Spinal cord (tissue), 10 donors: Measurements from ENCODE around the gene CXCR5. TPM values are rescaled to one million over a fixed set of nuclear protein-coding genes. Genes with fewer than 3 reads are reported as not detected.

Experiments used
- DNase-seq, 6 donors: peaks; one replicate each; pipeline versions ENCODE4 v3.0.0 to v3.0.0-alpha.2; 2013 to 2015; ENCODE audit warnings: low spot score in 6 of 6, low read depth in 4 of 6
- H3K27ac ChIP-seq: one replicate; pipeline ENCODE4 v1.5.1; 2013; ENCODE audit warnings: low read depth, low read length, control low read depth
- H3K27me3 ChIP-seq: one replicate; pipeline ENCODE4 v1.6.1; 2013; ENCODE audit warnings: low read length; ENCODE audit not compliant: control insufficient read depth, insufficient read depth
- H3K36me3 ChIP-seq: one replicate; pipeline ENCODE4 v1.6.1; 2013; ENCODE audit warnings: low read length; ENCODE audit not compliant: control insufficient read depth, insufficient read depth
- H3K4me1 ChIP-seq: one replicate; pipeline ENCODE4 v1.6.1; 2013; ENCODE audit warnings: low read length; ENCODE audit not compliant: control insufficient read depth, insufficient read depth
- H3K4me3 ChIP-seq: one replicate; pipeline ENCODE4 v1.5.1; 2013; ENCODE audit warnings: low read depth, low read length, control low read depth
- H3K9me3 ChIP-seq: one replicate; pipeline ENCODE4 v1.6.1; 2013; ENCODE audit warnings: low read length; ENCODE audit not compliant: control insufficient read depth, insufficient read depth
- WGBS: methylation state at CpG from one replicate; pipeline ENCODE4 v1.1.5; 2013; ENCODE audit warnings: missing lambda C conversion rate; ENCODE audit not compliant: insufficient coverage; 5-methylcytosine and 5-hydroxymethylcytosine counted together
- polyA plus RNA-seq, 2 donors: library from polyadenylated mRNA; unstranded; fragments of 120-200 nt; gene quantifications; one replicate each; pipeline ENCODE4 v1.2.1, GENCODE V29; 2013; ENCODE audit not compliant: insufficient read length in 2 of 2
- total RNA-seq, 2 donors: library from RNA; depleted of rRNA in 1 of 2; stranded (reverse); fragments of 120-200 nt in 1 of 2; fragments of >200 nt in 1 of 2; gene quantifications; one replicate each; pipeline versions ENCODE4 v1.2.3 to v1.2.4, GENCODE V29; 2013 to 2014
- donor health status: healthy.

Gene CXCR5
- total and polyA plus RNA-seq, 4 donors: not detected

- no peaks in the 10 kb centered on the region for H3K9me3 ChIP-seq
- WGBS: 70% methylated on average over 17 of the region's 17 CpGs
- H3K36me3 ChIP-seq: no peaks in the 10 kb centered on the region
- peaks cover 14% of the 10 kb centered on the region for H3K4me1 ChIP-seq
- no peak overlapping the region for H3K27ac ChIP-seq
- no peaks in the 10 kb centered on the region for H3K27me3 ChIP-seq
- DNase-seq: no peak
- no peak overlapping the region for H3K4me3 ChIP-seq
Measured at GRCh38 chr11:118872403-118872821, 11.3 kb upstream of the CXCR5 start.

GRCh38 chr11:118873804-118874203 lies 9.9 kb upstream of the CXCR5 start:
- no peak for DNase-seq
- no peak overlapping the region for H3K4me3 ChIP-seq
- no peaks in the 10 kb centered on the region for H3K9me3 ChIP-seq
- no peak overlapping the region for H3K27ac ChIP-seq
- no peaks in the 10 kb centered on the region for H3K27me3 ChIP-seq
- WGBS: 100% methylated on average over 3 of the region's 4 CpGs
- peaks cover 14% of the 10 kb centered on the region for H3K4me1 ChIP-seq
- H3K36me3 ChIP-seq: no peaks in the 10 kb centered on the region

GRCh38 chr11:118876286-118876685 lies 7.4 kb upstream of the CXCR5 start:
- H3K27ac ChIP-seq: no peak overlapping the region
- H3K27me3 ChIP-seq: no peaks in the 10 kb centered on the region
- H3K36me3 ChIP-seq: no peaks in the 10 kb centered on the region
- H3K9me3 ChIP-seq: no peaks in the 10 kb centered on the region
- WGBS: 92% methylated on average over 9 of the region's 10 CpGs
- DNase-seq: no peak
- no peaks in the 10 kb centered on the region for H3K4me1 ChIP-seq
- H3K4me3 ChIP-seq: no peak overlapping the region

- no peaks in the 10 kb centered on the region for H3K36me3 ChIP-seq
- no peak overlapping the region for H3K27ac ChIP-seq
- H3K9me3 ChIP-seq: no peaks in the 10 kb centered on the region
- WGBS: 96% methylated on average over 4 of the region's 11 CpGs
- no peaks in the 10 kb centered on the region for H3K4me1 ChIP-seq
- no peak overlapping the region for H3K4me3 ChIP-seq
- H3K27me3 ChIP-seq: no peaks in the 10 kb centered on the region
- DNase-seq: no peak
Measured at GRCh38 chr11:118877487-118878162, 6.1 kb upstream of the CXCR5 start.

- Histone ChIP-seq H3K4me1 (no peaks in the 10 kb centered on the region), H3K4me3 (no peak overlapping the region), H3K36me3 (no peaks in the 10 kb centered on the region), H3K27me3 (no peaks in the 10 kb centered on the region), H3K9me3 (no peaks in the 10 kb centered on the region), H3K27ac (no peak overlapping the region)
- WGBS: no CpG with 5 or more reads among the region's 4 CpGs
- DNase-seq: no peak
Measured at GRCh38 chr11:118878163-118878563, 5.5 kb upstream of the CXCR5 start.

- DNase-seq: no peak
- Histone ChIP-seq H3K4me1 (no peaks in the 10 kb centered on the region), H3K4me3 (no peak overlapping the region), H3K27ac (no peak overlapping the region), H3K36me3 (no peaks in the 10 kb centered on the region), H3K27me3 (no peaks in the 10 kb centered on the region), H3K9me3 (no peaks in the 10 kb centered on the region)
- WGBS: no CpG with 5 or more reads among the region's 3 CpGs
Measured at GRCh38 chr11:118881228-118881627, 2.5 kb upstream of the CXCR5 start.

- 89% methylated on average over 5 of the region's 5 CpGs for WGBS
- Histone ChIP-seq H3K36me3 (no peaks in the 10 kb centered on the region), H3K4me3 (no peak overlapping the region), H3K27ac (no peak overlapping the region), H3K4me1 (no peaks in the 10 kb centered on the region), H3K27me3 (no peaks in the 10 kb centered on the region), H3K9me3 (no peaks in the 10 kb centered on the region)
- no peak for DNase-seq
Measured at GRCh38 chr11:118882491-118882890, 1.2 kb upstream of the CXCR5 start.

- Histone ChIP-seq H3K4me1 (no peaks in the 10 kb centered on the region), H3K36me3 (no peaks in the 10 kb centered on the region), H3K27ac (no peak overlapping the region), H3K27me3 (no peaks in the 10 kb centered on the region), H3K9me3 (no peaks in the 10 kb centered on the region), H3K4me3 (no peak overlapping the region)
- no peak for DNase-seq
- WGBS: no CpG with 5 or more reads among the region's 1 CpG
Measured at GRCh38 chr11:118883004-118883367, 706 bp upstream of the CXCR5 start.

GRCh38 chr11:118884875-118885274 lies 1.2 kb downstream of the CXCR5 start:
- H3K27me3 ChIP-seq: no peaks in the 10 kb centered on the region
- H3K4me3 ChIP-seq: no peak overlapping the region
- no peaks in the 10 kb centered on the region for H3K4me1 ChIP-seq
- no peaks in the 10 kb centered on the region for H3K36me3 ChIP-seq
- no peak overlapping the region for H3K27ac ChIP-seq
- WGBS: 96% methylated on average over 4 of the region's 9 CpGs
- H3K9me3 ChIP-seq: no peaks in the 10 kb centered on the region
- DNase-seq: no peak

- no peak overlapping the region for H3K27ac ChIP-seq
- H3K27me3 ChIP-seq: no peaks in the 10 kb centered on the region
- no peak overlapping the region for H3K4me3 ChIP-seq
- 86% methylated on average over 12 of the region's 12 CpGs for WGBS
- DNase-seq: no peak
- H3K36me3 ChIP-seq: no peaks in the 10 kb centered on the region
- H3K9me3 ChIP-seq: no peaks in the 10 kb centered on the region
- H3K4me1 ChIP-seq: no peaks in the 10 kb centered on the region
Measured at GRCh38 chr11:118885319-118885718, 1.6 kb downstream of the CXCR5 start.
